GM21723 (cell line): ENCODE data around the gene ARHGEF37.

ENCODE experiments used
- ATAC-seq: cut with Tn5 transposase; IDR thresholded peaks from one replicate; pipeline ENCODE4 v1.9.1; 2021; ENCODE audit warnings: mild to moderate bottlenecking, moderate library complexity; ENCODE audit not compliant: unreplicated experiment

Gene ARHGEF37

GRCh38 chr5:149599375-149599774, 18.1 kb downstream of the ARHGEF37 start:
- no peak for ATAC-seq

GRCh38 chr5:149600932-149601331, 19.6 kb downstream of the ARHGEF37 start:
- ATAC-seq, result no peak

GRCh38 chr5:149603210-149603609, 21.9 kb downstream of the ARHGEF37 start:
- ATAC-seq, result no peak

GRCh38 chr5:149603920-149604319, 22.6 kb downstream of the ARHGEF37 start:
- no peak for ATAC-seq

- no peak for ATAC-seq
These were observed 23.0 kb downstream of the ARHGEF37 start for GRCh38 chr5:149604321-149604720.

GRCh38 chr5:149605354-149605997, 24.2 kb downstream of the ARHGEF37 start:
- no peak for ATAC-seq

GRCh38 chr5:149605998-149606724, 24.9 kb downstream of the ARHGEF37 start:
- ATAC-seq, result peak; percentile 95

GRCh38 chr5:149608936-149609545, 27.7 kb downstream of the ARHGEF37 start:
- ATAC-seq, result no peak

- no peak for ATAC-seq
These were observed 28.4 kb downstream of the ARHGEF37 start for GRCh38 chr5:149609640-149610219.

- no peak for ATAC-seq
These were observed 29.4 kb downstream of the ARHGEF37 start for GRCh38 chr5:149610589-149611255.

GRCh38 chr5:149611326-149611725, 30.0 kb downstream of the ARHGEF37 start:
- no peak for ATAC-seq

- no peak for ATAC-seq
These were observed 33.0 kb downstream of the ARHGEF37 start for GRCh38 chr5:149614034-149614907.

GRCh38 chr5:149615976-149616375, 34.7 kb downstream of the ARHGEF37 start:
- no peak for ATAC-seq

- peak; percentile 78 for ATAC-seq
These were observed 35.5 kb downstream of the ARHGEF37 start for GRCh38 chr5:149616727-149617285.

GRCh38 chr5:149617760-149618306, 36.5 kb downstream of the ARHGEF37 start:
- peak; percentile 27 for ATAC-seq

GRCh38 chr5:149618581-149619248, 37.4 kb downstream of the ARHGEF37 start:
- ATAC-seq, result peak; percentile 45

GRCh38 chr5:149621415-149622098, 40.3 kb downstream of the ARHGEF37 start:
- ATAC-seq, result no peak

GRCh38 chr5:149622466-149622865, 41.2 kb downstream of the ARHGEF37 start:
- ATAC-seq, result no peak
